ENCODE data around the gene DNAAF2.
"Not testable (repeated sequence)": the region's sequence is repeated elsewhere in the genome, so short reads cannot be mapped to it uniquely, and the experiment has no call there.

Gene DNAAF2

DNA sequence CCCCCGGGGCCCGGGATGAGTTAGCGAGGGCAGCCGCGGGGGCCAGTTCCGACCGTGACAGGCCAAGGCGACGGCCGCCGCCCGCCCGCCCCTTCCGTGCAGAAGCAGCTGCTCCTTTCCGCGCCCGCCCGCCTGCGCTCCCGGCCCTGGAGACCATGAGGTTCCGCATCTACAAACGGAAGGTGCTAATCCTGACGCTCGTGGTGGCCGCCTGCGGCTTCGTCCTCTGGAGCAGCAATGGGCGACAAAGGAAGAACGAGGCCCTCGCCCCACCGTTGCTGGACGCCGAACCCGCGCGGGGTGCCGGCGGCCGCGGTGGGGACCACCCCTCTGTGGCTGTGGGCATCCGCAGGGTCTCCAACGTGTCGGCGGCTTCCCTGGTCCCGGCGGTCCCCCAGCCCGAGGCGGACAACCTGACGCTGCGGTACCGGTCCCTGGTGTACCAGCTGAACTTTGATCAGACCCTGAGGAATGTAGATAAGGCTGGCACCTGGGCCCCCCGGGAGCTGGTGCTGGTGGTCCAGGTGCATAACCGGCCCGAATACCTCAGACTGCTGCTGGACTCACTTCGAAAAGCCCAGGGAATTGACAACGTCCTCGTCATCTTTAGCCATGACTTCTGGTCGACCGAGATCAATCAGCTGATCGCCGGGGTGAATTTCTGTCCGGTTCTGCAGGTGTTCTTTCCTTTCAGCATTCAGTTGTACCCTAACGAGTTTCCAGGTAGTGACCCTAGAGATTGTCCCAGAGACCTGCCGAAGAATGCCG is 13.7 kb downstream of the DNAAF2 start:
- no peak for FAIRE-seq

DNA sequence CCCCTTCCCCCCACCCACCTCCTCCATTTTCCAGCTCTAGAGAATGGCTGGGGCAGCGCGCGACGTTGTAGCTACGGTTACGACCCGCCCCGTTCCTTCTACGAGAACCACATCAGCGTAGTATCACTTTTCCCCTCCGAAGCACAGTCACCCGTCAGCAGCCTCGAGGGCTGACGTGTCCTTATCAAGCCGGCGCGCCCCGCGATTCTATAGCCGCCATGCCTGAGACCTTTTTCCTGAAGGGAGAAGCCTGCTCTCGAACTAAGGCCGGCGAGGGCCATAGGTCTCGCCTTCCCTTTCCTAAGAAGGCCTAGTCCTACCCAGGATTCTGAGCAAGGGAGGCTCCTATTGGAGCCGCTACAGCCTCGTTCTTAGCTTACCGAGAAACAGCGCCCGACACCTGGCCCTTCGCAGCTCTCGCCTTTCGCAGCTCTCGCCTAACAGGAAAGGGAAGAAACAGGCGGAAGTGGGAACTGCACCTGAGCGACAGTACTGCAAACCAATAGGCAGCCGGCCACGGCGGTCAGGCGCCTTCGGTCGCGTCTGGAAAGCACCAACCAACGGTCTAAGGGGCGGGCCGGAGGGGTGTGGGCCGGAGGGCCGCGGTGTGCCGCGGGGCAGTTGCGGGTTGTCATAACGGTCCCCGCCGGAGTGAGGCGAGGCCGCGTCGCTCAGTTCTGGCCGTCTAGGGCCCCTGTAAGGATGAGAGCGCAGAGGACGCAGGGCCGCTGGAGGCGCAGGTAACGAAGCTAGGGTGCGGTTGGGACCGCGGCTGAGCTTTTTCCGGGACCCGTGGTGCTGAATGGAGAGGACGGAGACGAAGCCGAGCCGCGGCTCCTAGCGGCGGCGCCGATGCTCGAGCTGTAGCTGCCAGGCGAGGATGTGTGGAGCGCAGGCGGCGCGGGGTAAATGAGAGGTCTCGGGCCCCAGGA is 14.6 kb downstream of the DNAAF2 start, which contains the start of the genes MGAT2 and RPL36AL:
TSS of gene MGAT2 (plus strand) at position 618 of the 932 bp plus-strand sequence. CDS start 470 bp downstream, outside the sequence.
TSS of gene RPL36AL (minus strand) at position 445 of the 932 bp plus-strand sequence. CDS start 1,522 bp downstream, outside the sequence.
- no peak for FAIRE-seq

DNA sequence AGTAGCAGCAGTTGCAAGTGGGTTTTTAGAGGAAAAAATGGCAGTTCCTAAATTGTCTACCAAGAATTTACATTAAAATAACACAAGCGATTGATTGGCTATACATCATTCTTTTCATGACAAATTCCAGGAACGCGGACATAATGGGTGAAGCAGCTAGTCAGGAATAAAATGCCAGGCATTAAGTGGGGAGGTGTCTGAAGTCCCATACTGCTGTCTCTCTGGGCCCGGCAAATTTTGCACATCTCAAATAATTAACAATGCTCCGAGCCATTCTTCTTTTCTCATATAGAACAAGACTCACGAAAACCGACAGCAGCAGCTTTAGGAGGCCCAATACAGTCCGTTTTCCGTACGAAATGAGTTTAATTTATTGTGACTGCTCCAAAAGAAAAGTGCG is 15.3 kb downstream of the DNAAF2 start:
- no peak for FAIRE-seq

DNA sequence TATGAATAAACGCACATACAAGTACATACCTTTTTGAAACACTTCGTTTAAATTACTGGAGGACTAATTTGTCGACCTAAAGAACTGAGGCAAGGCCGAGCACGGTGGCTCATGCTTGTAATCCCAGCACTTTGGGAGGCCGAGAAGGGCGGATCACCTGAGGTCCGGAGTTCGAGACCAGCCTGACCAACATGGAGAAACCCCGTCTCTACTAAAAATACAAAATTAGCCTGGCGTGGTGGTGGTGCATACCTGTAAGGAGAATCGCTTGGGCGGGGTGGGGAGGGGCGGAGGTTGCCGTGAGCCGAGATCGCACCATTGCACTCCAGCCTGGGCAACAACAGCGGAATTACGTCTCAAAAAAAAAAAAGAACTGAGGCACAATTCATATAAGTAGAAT is 15.8 kb downstream of the DNAAF2 start:
- not testable (repeated sequence) for FAIRE-seq

DNA sequence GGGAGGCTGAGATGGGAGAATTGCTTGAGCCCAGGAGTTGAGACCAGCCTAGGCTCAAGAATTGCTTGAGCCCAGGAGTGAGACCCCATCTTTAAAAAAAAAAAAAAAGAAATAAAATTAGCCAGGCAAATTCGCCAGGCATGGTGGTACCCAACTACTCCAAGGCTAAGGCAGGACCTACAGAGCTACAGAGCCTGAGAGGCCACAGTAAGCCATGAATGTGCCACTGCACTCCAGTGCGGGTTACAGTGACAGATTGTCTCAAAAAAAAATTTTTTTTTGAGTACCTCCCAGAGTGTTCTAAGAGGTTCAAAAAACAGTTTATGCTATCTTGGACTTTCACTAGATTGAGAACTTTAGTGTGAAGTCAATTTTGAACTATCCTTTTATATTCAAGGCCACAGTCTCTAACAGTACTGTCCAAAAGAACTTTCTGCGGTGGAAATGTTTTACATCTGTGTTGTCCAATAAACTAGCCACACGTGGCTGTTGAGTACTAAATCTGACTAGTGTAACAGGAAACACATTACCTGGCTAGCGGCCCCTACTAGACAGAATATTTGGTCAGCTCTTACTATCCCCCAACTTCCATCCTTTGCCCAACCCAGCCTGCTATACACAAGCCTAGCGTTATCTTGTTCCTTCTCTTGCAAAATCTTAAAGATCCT is 17.1 kb downstream of the DNAAF2 start:
- no peak for FAIRE-seq

DNA sequence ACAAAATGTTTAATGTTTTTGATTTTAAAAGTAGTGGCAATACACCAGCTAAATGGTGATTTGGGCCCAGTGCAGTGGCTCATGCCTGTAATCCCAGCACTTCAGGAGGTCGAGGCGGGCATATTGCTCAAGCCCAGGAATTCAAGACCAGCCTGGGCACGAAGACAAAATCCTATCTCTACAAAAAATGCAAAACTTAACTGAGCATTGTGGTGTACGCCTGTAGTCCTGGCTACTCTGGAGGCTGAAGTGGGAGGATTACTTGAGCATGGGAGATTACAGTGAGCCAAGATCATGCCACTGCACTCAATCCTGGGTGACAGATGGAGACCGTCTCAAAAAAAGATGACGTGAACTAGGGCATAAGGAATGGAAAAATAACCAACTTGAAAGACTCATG is 19.3 kb downstream of the DNAAF2 start:
- no peak for FAIRE-seq

DNA sequence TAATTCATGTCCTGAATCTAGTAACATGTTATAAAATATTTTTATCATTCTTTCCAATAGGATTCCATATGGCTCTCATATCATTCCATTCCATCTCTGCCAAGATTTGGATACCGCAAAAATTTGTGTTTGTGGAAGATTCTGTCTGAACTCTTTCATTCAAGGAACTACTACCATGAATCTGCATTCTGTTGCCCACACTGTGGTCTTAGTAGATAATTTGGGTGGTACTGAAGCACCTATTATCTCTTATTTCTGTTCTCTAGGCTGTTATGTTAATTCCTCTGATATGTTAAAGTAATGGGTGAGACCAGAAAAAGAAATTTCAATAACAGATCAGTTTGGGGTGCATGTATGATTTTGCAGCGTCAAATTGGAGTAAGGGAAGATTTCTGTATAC is 20.8 kb downstream of the DNAAF2 start:
- FAIRE-seq = no peak

DNA sequence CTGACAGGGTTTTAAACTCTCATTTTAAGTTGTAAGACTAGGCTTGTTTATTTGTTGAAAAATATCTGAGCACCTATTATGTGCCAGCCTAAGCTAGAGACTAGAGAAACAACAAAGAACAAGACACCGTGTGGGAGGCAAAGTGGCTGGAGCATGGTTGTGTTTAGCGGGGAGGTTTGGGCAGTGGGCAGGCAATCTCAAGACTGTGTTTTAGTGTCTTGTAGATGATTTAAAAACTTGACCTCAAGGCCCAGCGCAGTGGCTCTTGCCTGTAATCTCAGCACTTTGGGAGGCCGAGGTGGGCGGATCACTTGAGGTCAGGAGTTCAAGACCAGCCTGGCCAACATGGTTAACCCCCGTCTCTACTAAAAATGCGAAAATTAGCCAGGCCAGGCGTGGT is 22.4 kb downstream of the DNAAF2 start:
- FAIRE-seq = no peak

DNA sequence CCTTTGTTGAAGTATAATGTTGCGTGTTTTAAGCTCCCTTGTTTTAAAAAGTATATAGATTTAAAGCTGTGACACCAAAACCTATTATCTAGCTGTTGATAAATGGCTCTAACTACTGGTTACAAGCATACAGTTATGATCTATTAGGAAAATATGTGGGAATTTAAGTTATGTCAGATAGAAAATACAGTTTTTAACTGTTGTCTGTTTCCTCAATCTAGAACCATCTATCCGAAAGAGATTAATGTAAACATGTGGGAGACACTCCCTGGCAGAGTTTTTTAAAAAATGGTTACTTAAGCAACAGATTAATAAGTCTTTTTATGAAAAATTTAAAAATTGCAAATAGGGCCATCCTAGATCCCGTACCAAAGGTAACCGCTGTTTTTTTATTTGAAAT is 22.8 kb downstream of the DNAAF2 start:
- no peak for FAIRE-seq

DNA sequence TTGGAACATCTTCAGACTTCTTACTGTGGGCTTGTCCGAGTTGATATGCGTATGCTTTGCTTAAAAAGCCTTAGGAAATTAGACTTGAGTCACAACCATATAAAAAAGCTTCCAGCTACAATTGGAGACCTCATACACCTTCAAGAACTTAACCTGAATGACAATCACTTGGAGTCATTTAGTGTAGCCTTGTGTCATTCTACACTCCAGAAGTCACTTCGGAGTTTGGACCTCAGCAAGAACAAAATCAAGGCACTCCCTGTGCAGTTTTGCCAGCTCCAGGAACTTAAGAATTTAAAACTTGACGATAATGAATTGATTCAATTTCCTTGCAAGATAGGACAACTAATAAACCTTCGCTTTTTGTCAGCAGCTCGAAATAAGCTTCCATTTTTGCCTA is 27.5 kb downstream of the DNAAF2 start:
- FAIRE-seq = no peak

DNA sequence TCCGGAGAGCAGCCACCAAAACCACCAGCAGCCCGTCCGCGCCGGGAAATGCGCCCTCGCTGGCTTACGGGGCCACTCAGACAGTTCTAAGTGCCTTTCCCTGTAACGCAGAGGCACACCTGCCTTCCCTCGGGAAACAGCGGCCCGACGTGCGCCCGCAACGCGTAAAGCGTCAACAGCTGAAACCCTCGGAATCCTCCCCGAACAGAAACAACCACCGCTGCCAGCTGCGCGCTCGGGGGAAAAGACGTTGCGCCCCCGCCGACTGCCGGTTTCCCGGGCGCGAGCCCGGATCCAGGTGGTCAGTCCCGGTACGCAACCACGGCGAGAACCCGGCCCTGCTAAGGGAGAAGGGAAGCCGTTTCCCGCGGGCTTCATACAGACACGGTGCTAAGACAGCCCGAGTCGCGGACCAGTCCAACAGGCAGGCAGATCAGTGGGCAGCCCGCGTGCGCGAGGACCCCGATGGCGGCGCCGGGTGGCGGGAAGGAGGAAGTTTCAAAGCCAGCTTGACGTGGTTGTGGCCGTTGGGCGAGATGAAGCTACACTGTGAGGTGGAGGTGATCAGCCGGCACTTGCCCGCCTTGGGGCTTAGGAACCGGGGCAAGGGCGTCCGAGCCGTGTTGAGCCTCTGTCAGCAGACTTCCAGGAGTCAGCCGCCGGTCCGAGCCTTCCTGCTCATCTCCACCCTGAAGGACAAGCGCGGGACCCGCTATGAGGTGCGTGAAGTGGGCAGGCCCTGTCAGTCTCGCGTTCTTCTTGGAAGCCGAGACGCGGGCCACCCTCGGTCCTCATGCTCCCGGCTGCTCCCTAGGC is 36.4 kb downstream of the DNAAF2 start, which contains the start of gene LRR1:
TSS of gene LRR1 (plus strand) at position 456 of the 816 bp plus-strand sequence. CDS start at position 537, 81 bp downstream.
- no peak for FAIRE-seq

DNA sequence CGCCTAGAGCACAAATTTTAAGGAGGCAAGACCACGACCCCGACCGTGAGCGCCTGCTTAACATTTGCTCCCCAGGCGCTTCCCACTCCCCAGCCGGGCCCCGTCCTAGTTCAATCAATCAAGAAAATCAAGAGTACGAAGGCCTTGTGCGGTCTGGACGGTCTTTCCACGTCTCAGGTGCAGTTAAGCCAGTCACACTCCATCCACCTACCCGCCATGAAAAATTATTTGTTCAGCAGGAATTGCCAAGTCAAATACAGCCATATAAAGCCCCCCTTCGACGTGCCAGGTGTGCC is 36.9 kb downstream of the DNAAF2 start:
- no peak for FAIRE-seq

DNA sequence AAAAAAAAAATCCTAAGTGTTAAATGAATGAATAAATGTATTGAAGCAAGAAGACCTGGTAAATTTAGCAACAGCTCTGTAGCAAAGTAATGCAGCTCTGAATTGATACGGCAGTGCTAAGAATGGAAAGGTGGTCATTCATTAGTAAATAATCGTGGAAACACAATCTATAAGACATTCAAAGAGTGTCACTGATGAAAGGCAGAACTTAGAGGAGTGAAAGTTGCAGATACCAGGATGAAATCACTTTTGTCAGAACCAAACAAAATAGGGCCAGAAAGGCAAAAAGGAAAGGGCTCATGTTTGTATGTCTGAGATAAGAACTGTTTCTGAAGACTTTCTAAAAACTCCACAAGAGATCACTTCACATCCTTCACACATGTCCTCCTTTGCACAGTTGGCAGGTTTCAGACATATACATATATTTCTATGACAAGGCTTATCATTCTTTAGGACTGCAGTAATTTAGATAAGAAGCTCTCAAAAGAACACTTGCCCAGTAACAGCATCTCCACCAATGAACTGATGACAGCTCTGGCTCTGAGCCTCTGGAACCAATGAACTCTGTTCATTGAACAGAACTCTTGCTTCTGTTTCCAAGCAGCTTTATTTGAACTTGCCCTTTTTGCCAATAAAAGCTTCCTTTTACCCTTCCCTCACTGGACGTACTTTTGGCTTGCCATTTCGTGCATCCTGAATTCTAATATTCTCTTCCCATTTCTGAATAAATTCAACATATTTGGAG is 40.5 kb downstream of the DNAAF2 start:
- peak; percentile 10 for FAIRE-seq

DNA sequence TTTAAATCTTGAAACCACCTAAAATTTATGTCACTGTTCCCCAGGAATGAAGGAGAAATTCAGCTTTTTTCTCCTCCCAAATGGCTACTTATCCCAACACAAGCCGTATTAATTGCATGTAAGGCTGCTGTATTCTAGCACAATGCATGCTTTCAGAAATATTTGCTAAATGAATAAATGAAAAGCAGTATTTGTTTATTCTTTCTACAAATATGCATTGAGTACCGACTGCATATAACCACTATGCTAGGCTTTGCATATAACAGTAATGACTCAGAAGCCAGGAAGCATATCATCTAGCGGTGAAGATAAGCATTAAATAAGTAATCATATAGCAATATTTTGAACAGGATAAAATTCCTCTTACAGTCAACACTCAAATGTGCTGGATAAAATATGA is 42.0 kb downstream of the DNAAF2 start:
- FAIRE-seq = no peak

DNA sequence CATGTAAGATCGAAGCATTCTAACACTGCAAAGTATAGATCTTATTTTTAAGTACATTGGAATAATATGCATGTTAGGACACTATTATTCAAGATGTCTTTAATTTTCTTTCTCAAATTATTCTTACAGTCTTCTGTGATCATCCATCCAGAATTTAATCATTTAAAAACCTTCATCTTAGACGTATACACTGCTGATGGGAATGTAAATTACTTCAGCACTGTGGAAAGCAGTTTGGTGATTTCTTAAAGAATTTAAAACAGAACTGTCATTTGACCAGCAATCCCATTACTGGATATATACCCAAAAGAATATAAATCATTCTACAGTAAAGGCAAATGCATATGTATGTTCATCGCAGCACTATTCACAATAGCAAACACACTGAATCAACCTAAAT is 45.7 kb downstream of the DNAAF2 start:
- FAIRE-seq = no peak

DNA sequence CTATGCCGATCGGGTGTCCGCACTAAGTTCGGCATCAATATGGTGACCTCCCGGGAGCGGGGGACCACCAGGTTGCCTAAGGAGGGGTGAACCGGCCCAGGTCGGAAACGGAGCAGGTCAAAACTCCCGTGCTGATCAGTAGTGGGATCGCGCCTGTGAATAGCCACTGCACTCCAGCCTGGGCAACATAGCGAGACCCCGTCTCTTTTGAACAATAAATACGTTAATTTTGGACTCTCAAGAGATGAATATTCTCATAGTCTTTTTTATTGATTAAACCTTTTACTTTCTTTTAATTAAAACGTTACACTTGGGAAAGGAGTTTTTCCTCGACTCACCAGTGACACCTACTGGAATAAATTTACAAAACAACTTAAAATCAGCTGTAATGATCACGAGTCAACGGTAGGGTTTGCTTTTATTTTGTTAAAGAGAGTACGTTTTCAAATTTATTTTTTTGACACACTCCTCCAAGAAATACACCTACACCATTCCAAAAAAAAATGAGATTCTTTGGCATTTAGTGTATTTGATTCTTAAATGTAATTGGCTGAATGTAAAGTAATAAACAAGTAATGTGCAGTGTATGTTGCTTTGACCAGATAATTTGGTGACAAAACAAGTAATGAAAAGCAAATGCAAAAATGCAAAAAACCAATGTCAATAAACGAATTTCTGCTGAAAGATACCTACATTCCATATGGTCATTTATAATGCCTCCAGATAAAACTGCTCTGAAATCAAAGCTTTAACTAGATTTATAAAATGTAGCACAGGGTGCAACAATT is 48.2 kb downstream of the DNAAF2 start:
- peak; percentile 33 for FAIRE-seq

DNA sequence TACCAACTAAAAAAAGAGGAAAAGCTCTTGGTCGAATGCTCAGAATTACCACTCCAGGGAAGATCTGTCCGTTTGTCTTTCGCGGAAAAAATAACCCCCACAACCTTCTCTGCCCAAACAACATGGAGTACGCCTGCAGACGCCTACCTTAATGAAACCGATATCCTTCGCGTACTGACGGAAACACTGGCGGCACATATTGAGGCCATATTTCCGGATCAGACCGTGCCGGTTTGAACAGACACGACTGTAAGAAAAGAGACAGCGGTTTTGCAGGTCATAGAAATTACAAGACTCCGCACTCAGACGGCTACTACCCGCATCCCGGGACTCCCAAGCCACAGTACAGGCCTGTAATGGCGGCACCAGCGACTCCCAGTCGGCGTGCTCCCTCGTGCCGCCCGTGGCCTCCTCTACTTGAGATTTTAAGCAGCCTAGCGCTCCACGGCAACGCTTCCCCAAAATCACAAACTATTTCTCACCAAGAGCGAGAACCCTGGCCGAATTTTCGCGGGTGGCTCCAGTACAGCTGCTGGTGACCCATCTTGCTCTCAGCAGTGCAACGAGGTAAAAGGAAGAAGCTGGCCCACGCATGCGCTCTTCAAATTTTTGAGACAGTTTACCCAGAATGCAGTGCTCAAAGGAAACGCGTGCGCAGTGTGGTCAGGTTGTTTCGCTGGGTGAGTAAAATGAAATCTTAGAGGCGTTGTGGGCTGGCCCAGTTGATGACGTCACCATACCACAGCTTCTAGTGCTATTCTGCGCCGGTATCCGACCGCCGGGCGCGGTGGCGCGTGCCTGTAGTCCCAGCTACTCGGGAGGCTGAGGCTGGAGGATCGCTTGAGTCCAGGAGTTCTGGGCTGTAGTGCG is 49.0 kb downstream of the DNAAF2 start, which contains the start of gene RPS29:
TSS of gene RPS29 (minus strand) at position 578 of the 870 bp plus-strand sequence. CDS start at position 544, 34 bp downstream.
- peak; percentile 5 for FAIRE-seq

DNA sequence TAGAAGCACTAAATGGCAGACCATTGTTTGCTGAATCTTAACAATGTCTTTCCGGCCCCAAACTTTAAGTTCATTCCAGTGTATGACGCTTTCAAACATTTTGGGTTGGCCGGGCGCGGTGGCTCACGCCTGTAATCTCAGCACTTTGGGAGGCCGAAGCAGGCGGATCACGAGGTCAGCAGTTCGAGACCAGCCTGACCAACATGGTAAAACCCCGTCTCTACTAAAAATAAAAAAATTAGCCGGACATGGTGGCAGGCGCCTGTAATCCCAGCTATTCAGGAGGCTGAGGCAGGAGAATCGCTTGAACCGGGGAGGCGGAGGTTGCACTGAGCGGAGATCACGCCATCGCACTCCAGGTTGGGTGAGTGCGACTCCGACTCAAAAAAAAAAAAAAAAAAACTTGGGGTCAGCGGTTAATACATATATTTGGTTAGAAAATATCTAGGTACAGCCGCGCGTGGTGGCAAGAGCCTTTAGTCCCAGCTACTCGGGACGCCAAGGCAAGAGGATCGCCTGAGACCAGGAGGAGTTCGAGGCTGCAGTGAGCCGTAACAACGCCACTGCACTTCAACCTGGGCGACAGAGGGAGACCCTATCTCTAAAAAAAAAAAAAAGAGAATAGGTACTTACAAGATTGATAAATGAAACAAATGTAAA is 49.9 kb downstream of the DNAAF2 start:
- not testable (repeated sequence) for FAIRE-seq

DNA sequence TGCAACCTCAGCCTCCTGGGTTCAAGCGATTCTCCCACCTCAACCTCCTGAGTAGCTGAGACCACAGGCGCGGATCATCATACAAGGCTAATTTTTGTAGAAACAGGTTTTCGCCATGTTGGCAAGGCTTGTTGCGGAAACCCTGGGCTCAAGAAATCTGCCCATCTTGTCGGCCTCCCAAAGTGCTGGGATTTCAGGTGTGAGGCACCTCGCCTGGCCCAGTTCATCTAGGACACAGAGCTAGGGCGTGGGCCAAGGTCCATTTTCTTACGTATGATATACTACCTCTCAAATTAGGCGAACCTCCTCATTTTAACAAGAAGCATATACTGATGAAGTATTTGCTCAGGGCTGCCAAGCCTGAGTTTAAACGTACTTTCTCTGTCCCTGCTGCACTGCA is 51.0 kb downstream of the DNAAF2 start:
- no peak for FAIRE-seq

Measured in colon (tissue), 2 donors.